Testis (tissue), 3 donors: ENCODE data around the gene FOXL1. TPM values are rescaled to one million over a fixed set of nuclear protein-coding genes. Genes with fewer than 3 reads are reported as not detected.
A peak's percentile ranks its signal among the peaks of the same experiment; 100 is the strongest.

Experiments used
- DNase-seq: peaks from one replicate; pipeline ENCODE4 v3.0.0-alpha.2; 2019
- H3K27ac ChIP-seq, 2 donors: fragments of 200-600 bp; sonication (generic); one replicate each; pipeline ENCODE4 v1.5.1; 2019
- H3K27me3 ChIP-seq: fragments of 200-600 bp; sonication (generic); one replicate; pipeline ENCODE4 v1.5.1; 2019
- H3K36me3 ChIP-seq: fragments of 200-600 bp; sonication (generic); one replicate; pipeline ENCODE4 v1.5.1; 2017; ENCODE audit warnings: low read depth; ENCODE audit errors: missing control alignments
- H3K4me1 ChIP-seq: fragments of 200-600 bp; sonication (generic); one replicate; pipeline ENCODE4 v1.5.1; 2019
- H3K4me3 ChIP-seq, 2 donors: fragments of 200-600 bp; sonication (generic); one replicate each; pipeline ENCODE4 v1.5.1; 2017 to 2019
- H3K9me3 ChIP-seq: fragments of 200-600 bp; sonication (generic); one replicate; pipeline ENCODE4 v1.5.1; 2017
- CTCF ChIP-seq, 3 experiments: fragments of 450-650 bp in 2 of 3; fragments of 200-600 bp in 1 of 3; sonication (generic) in 1 of 3; IDR thresholded peaks; one replicate each; pipeline ENCODE4 v1.5.1; 2016 to 2019; ENCODE audit warnings: antibody characterized with exemption in 3 of 3, mild to moderate bottlenecking in 2 of 3, moderate library complexity in 1 of 3
- POLR2A ChIP-seq: fragments of 450-650 bp; IDR thresholded peaks from one replicate; pipeline ENCODE4 v1.6.1; 2017; ENCODE audit warnings: antibody characterized with exemption, mild to moderate bottlenecking, moderate library complexity
- WGBS, 2 donors: methylation state at CpG; one replicate each; pipeline ENCODE4 v1.1.5; 2018; 5-methylcytosine and 5-hydroxymethylcytosine counted together
- intact Hi-C: fragments of 100-400 bp; cut with DNase I; formaldehyde crosslinking; loops from one replicate; pipeline ENCODE4 v1.15.1; 2023; ENCODE audit warnings: low total_unique reads
- polyA plus RNA-seq: library from polyadenylated mRNA; stranded (reverse); fragments of 350-450 nt; fragmentation: Illumina TruSeq; extraction: RNeasy Lipid Tissue Mini Kit (QIAGEN cat#74804); gene quantifications from one replicate; pipeline ENCODE4 v1.2.3, GENCODE V29; 2014; ENCODE audit warnings: low read depth, low replicate concordance; ENCODE audit not compliant: insufficient read depth
- total RNA-seq, 2 donors: library from RNA; depleted of rRNA; stranded (reverse); fragments of >200 nt; gene quantifications; one replicate each; pipeline ENCODE4 v1.2.3, GENCODE V29; 2016

The FOXL1 gene
- total and polyA plus RNA-seq, 3 donors from 2014 or later = 1.4 to 5.9 (median 4.6) TPM

GRCh38 chr16:86555704-86556075, 22.7 kb upstream of the FOXL1 start:
- 11 to 22% methylated on average over 17 of the region's 17 CpGs for WGBS, 2 donors
- DNase-seq = no peak
- Histone ChIP-seq H3K4me1 (peaks cover 26% of the 10 kb centered on the region), H3K27me3 (no peaks in the 10 kb centered on the region), H3K9me3 (no peaks in the 10 kb centered on the region), H3K4me3 (peak overlapping the region; percentile 86 to 89), H3K36me3 (no peaks in the 10 kb centered on the region), H3K27ac (peak overlapping the region; percentile 84 to 86)
- intact Hi-C loops = no loop called here
- no peak for TF ChIP-seq CTCF (IDR thresholded peaks at IDR 0.05)
- TF ChIP-seq POLR2A = no peak

- peak overlapping the region in 1 of 2 donors; percentile 74 for H3K27ac ChIP-seq
- WGBS, 2 donors = 34 to 50% methylated on average over 2 to 5 of the region's 5 CpGs
- no peak overlapping the region for H3K4me3 ChIP-seq
- no peaks in the 10 kb centered on the region for H3K9me3 ChIP-seq
- TF ChIP-seq POLR2A (no peak), CTCF (IDR thresholded peaks at IDR 0.05) (no peak)
- H3K27me3 ChIP-seq = no peaks in the 10 kb centered on the region
- H3K4me1 ChIP-seq = peaks cover 26% of the 10 kb centered on the region
- intact Hi-C loops = no loop called here
- DNase-seq = no peak
- H3K36me3 ChIP-seq = no peaks in the 10 kb centered on the region
Observed at GRCh38 chr16:86556576-86556975, 21.8 kb upstream of the FOXL1 start.

- Histone ChIP-seq H3K27me3 (no peaks in the 10 kb centered on the region), H3K27ac (peak overlapping the region; percentile 39 to 74), H3K36me3 (no peaks in the 10 kb centered on the region), H3K4me3 (no peak overlapping the region), H3K4me1 (peaks cover 26% of the 10 kb centered on the region), H3K9me3 (no peaks in the 10 kb centered on the region)
- TF ChIP-seq CTCF (IDR thresholded peaks at IDR 0.05) (no peak), POLR2A (no peak)
- DNase-seq = peak; percentile 69
- intact Hi-C loops = no loop called here
- WGBS, 2 donors = 22 to 26% methylated on average over 4 of the region's 4 CpGs
Observed at GRCh38 chr16:86557587-86557986, 20.8 kb upstream of the FOXL1 start.

- intact Hi-C loops = no loop called here
- no peak for TF ChIP-seq POLR2A
- TF ChIP-seq CTCF (IDR thresholded peaks at IDR 0.05) = no peak
- H3K27me3 ChIP-seq = no peaks in the 10 kb centered on the region
- no peak overlapping the region for H3K4me3 ChIP-seq
- peaks cover 26% of the 10 kb centered on the region for H3K4me1 ChIP-seq
- WGBS, 2 donors = 74 to 79% methylated on average over 28 of the region's 28 CpGs
- H3K27ac ChIP-seq = peak overlapping the region in 1 of 2 donors; percentile 74
- H3K9me3 ChIP-seq = no peaks in the 10 kb centered on the region
- no peaks in the 10 kb centered on the region for H3K36me3 ChIP-seq
- no peak for DNase-seq
Observed at GRCh38 chr16:86558355-86559193, 19.8 kb upstream of the FOXL1 start.
